GM04503 (cell line): ENCODE data around the gene RPP14.
A peak's percentile ranks its signal among the peaks of the same experiment; 100 is the strongest.
"Not testable (repeated sequence)": the region's sequence is repeated elsewhere in the genome, so short reads cannot be mapped to it uniquely, and the experiment has no call there.

ENCODE experiments used
- DNase-seq: peaks from one replicate; pipeline ENCODE4 v3.0.0-alpha.2; 2012; ENCODE audit warnings: low read depth

RPP14 gene

GRCh38 chr3:58305882-58306711 lies at the start of gene RPP14, which contains the start of gene HTD2:
TSS of gene RPP14 (plus strand) at chr3:58306245. CDS start at chr3:58310330, 4,085 bp downstream.
TSS of gene HTD2 (plus strand) at chr3:58306520. CDS start at chr3:58317614, 11,094 bp downstream.
- peak; percentile 76 for DNase-seq

GRCh38 chr3:58256511-58256910 lies 49.5 kb upstream of the RPP14 start:
- no peak for DNase-seq

GRCh38 chr3:58258392-58259055 lies 47.5 kb upstream of the RPP14 start:
- DNase-seq = no peak

GRCh38 chr3:58260261-58260731 lies 45.7 kb upstream of the RPP14 start:
- no peak for DNase-seq

- no peak for DNase-seq
Measured at GRCh38 chr3:58260733-58261132, 45.3 kb upstream of the RPP14 start.

GRCh38 chr3:58261954-58262666 lies 43.9 kb upstream of the RPP14 start:
- DNase-seq = no peak

- no peak for DNase-seq
Measured at GRCh38 chr3:58266577-58266976, 39.5 kb upstream of the RPP14 start.

GRCh38 chr3:58267543-58267942 lies 38.5 kb upstream of the RPP14 start:
- DNase-seq = not testable (repeated sequence)

GRCh38 chr3:58269356-58269755 lies 36.7 kb upstream of the RPP14 start:
- DNase-seq = no peak

GRCh38 chr3:58270485-58270884 lies 35.6 kb upstream of the RPP14 start:
- no peak for DNase-seq

- DNase-seq = peak; percentile 77
Measured at GRCh38 chr3:58271901-58272501, 34.0 kb upstream of the RPP14 start.

- DNase-seq = no peak
Measured at GRCh38 chr3:58272891-58273290, 33.2 kb upstream of the RPP14 start.

- DNase-seq = not testable (repeated sequence)
Measured at GRCh38 chr3:58273362-58273761, 32.7 kb upstream of the RPP14 start.

- peak; percentile 35 for DNase-seq
Measured at GRCh38 chr3:58274027-58274614, 31.9 kb upstream of the RPP14 start.

- no peak for DNase-seq
Measured at GRCh38 chr3:58281069-58281468, 25.0 kb upstream of the RPP14 start.

- no peak for DNase-seq
Measured at GRCh38 chr3:58285334-58285733, 20.7 kb upstream of the RPP14 start.

GRCh38 chr3:58287354-58287753 lies 18.7 kb upstream of the RPP14 start:
- DNase-seq = no peak

GRCh38 chr3:58288011-58288728 lies 17.9 kb upstream of the RPP14 start:
- DNase-seq = no peak

- not testable (repeated sequence) for DNase-seq
Measured at GRCh38 chr3:58288964-58289613, 17.0 kb upstream of the RPP14 start.

- DNase-seq = not testable (repeated sequence)
Measured at GRCh38 chr3:58290446-58290845, 15.6 kb upstream of the RPP14 start.
